NB4 (cell line): ENCODE results near the gene LRRC61.

Source experiments
- CTCF ChIP-seq: IDR thresholded peaks from one replicate; pipeline ENCODE4 v1.5.1; 2012; ENCODE audit warnings: low read depth, low read length
- MAX ChIP-seq: IDR thresholded peaks from 2 replicates; pipeline ENCODE4 v1.6.1; 2011; ENCODE audit warnings: low read depth, low read length

DNA sequence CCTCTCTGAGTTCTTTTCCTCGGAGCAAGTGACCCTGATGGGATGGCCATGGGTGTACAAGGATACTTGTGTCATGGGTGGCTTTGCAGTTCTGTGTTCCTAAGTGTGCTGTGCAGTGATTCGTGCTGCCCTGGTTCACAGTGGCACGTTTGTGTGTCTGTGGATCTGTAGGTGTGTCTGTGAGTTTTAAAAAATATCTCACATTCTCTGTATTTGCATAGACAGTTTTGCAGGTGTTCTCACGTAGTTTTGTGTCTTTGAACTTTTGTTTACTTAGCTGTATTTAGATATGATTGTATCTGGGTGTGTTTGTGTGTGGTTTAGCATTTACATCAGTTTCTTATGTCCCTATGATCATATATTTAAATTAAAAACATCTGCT is 59.7 kb downstream of the LRRC61 start:
- TF ChIP-seq CTCF (no peak), MAX (no peak)
